Measurements from ENCODE around the gene CACNB3. TPM values are rescaled to one million over a fixed set of nuclear protein-coding genes. Genes with fewer than 3 reads are reported as not detected.
A peak's percentile ranks its signal among the peaks of the same experiment; 100 is the strongest.

The CACNB3 gene
- total and polyA plus RNA-seq, 9 of the 15 experiments (the other 6 are each of a cell fraction or from before 2014, with no cell fraction given), result 0.24 to 2.0 (median 1.5) TPM

GRCh38 chr12:48795550-48796455, 22.5 kb upstream of the CACNB3 start (continued):
- TF ChIP-seq, protein P1, sequence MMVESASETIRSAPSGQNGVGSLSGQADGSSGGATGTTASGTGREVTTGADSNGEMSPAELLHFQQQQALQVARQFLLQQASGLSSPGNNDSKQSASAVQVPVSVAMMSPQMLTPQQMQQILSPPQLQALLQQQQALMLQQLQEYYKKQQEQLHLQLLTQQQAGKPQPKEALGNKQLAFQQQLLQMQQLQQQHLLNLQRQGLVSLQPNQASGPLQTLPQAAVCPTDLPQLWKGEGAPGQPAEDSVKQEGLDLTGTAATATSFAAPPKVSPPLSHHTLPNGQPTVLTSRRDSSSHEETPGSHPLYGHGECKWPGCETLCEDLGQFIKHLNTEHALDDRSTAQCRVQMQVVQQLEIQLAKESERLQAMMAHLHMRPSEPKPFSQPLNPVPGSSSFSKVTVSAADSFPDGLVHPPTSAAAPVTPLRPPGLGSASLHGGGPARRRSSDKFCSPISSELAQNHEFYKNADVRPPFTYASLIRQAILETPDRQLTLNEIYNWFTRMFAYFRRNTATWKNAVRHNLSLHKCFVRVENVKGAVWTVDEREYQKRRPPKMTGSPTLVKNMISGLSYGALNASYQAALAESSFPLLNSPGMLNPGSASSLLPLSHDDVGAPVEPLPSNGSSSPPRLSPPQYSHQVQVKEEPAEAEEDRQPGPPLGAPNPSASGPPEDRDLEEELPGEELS (CRISPR knock-in tag; IDR thresholded peaks at IDR 0.05; ENCODE audit: borderline replicate concordance), result 0 out of 2 replicates have a peak, but pooled peaks have one; percentile 37
- TF ChIP-seq ZNF740 (CRISPR knock-in tag; IDR thresholded peaks at IDR 0.05) (no peak), ZNF740 (tag; IDR thresholded peaks at IDR 0.05) (no peak), ZNF586 (CRISPR knock-in tag; conservative IDR thresholded peaks at IDR 0.05) (no peak), TFE3 (CRISPR knock-in tag; IDR thresholded peaks at IDR 0.05) (no peak), GABPB1 (CRISPR knock-in tag; IDR thresholded peaks at IDR 0.05) (0 out of 2 replicates have a peak, but pooled peaks have one; percentile 23), RUNX1 (IDR thresholded peaks at IDR 0.05; ENCODE audit: low read depth) (no peak), ETV5 (CRISPR knock-in tag; IDR thresholded peaks at IDR 0.05; ENCODE audit: low read depth) (no peak)
- TF ChIP-seq, protein P2, sequence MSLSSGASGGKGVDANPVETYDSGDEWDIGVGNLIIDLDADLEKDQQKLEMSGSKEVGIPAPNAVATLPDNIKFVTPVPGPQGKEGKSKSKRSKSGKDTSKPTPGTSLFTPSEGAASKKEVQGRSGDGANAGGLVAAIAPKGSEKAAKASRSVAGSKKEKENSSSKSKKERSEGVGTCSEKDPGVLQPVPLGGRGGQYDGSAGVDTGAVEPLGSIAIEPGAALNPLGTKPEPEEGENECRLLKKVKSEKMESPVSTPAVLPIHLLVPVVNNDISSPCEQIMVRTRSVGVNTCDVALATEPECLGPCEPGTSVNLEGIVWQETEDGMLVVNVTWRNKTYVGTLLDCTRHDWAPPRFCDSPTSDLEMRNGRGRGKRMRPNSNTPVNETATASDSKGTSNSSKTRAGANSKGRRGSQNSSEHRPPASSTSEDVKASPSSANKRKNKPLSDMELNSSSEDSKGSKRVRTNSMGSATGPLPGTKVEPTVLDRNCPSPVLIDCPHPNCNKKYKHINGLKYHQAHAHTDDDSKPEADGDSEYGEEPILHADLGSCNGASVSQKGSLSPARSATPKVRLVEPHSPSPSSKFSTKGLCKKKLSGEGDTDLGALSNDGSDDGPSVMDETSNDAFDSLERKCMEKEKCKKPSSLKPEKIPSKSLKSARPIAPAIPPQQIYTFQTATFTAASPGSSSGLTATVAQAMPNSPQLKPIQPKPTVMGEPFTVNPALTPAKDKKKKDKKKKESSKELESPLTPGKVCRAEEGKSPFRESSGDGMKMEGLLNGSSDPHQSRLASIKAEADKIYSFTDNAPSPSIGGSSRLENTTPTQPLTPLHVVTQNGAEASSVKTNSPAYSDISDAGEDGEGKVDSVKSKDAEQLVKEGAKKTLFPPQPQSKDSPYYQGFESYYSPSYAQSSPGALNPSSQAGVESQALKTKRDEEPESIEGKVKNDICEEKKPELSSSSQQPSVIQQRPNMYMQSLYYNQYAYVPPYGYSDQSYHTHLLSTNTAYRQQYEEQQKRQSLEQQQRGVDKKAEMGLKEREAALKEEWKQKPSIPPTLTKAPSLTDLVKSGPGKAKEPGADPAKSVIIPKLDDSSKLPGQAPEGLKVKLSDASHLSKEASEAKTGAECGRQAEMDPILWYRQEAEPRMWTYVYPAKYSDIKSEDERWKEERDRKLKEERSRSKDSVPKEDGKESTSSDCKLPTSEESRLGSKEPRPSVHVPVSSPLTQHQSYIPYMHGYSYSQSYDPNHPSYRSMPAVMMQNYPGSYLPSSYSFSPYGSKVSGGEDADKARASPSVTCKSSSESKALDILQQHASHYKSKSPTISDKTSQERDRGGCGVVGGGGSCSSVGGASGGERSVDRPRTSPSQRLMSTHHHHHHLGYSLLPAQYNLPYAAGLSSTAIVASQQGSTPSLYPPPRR (CRISPR knock-in tag; IDR thresholded peaks at IDR 0.05; ENCODE audit: borderline replicate concordance), result no peak
- TF ChIP-seq, protein P3, sequence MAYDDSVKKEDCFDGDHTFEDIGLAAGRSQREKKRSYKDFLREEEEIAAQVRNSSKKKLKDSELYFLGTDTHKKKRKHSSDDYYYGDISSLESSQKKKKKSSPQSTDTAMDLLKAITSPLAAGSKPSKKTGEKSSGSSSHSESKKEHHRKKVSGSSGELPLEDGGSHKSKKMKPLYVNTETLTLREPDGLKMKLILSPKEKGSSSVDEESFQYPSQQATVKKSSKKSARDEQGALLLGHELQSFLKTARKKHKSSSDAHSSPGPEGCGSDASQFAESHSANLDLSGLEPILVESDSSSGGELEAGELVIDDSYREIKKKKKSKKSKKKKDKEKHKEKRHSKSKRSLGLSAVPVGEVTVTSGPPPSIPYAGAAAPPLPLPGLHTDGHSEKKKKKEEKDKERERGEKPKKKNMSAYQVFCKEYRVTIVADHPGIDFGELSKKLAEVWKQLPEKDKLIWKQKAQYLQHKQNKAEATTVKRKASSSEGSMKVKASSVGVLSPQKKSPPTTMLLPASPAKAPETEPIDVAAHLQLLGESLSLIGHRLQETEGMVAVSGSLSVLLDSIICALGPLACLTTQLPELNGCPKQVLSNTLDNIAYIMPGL (CRISPR knock-in tag; IDR thresholded peaks at IDR 0.05), result no peak
